Suppressor macrophage treated with lipopolysaccharide for 4 hours (primary cell): ENCODE data around the gene FAM229A.

Source experiments
- DNase-seq: peaks from one replicate; pipeline ENCODE4 v3.0.0-alpha.2; 2020

The FAM229A gene

DNA sequence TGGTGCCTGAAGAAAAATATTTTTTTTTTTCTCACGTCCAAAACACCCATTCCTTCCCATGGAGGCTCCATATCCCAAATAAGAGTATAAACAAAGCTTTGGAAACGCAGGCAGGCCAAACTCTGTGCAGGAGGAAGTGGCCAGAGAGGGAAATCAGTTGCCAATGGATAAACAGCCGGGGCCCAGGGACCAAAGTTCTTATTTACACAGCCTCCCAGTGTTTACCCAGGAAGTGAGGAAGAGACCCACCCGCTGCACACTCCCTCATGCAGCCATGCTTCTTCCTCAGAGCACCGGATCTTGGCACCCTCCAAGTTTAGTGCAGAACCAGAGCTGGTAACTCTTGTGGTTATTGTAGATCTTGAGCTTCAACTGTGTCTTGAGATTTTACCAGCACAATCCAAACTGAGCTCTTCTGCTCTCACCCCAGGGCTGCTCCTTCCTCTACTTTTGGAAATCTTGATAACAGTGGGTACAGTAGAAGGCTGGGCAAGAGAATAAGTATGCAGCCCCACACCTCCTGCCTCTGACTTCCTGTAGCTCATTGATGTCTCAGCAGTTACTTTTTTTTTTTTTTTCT, 40.5 kb downstream of the FAM229A start:
- DNase-seq, result no peak

DNA sequence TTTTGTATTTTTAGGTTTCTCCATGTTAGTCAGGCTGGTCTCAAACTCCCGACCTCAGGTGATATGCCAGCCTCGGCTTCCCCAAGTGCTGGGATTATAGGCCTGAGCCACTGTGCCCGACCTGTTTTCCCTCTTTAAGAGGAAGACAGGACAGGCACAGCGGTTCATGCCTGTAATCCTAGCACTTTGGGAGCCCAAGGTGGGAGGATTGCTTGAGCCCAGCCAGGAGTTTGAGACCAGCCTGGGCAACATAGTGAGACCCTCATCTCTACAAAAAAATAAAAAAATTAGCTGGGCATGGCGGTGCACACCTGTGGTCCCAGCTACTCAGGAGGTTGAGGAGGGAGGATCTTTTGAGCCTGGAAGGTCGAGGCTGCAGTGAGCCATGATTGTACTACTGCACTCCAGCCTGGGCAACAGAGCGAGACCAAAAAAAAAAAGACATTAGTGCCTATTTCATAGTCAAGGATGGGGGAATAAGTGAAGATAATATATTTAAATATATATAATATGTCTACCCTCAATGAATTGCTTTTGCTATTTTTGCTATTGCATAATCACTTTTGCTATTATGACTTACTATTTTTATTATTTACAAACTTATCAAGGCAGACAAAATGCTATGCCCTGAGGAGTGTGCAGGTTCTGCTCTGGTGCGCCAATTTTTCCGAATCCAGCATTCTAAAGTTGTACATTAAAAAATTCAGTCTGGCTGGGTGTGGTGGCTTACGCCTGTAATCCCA, 44.0 kb downstream of the FAM229A start:
- no peak for DNase-seq

GRCh38 chr1:32316903-32317277, 45.4 kb downstream of the FAM229A start:
- no peak for DNase-seq

GRCh38 chr1:32311709-32312393, 50.4 kb downstream of the FAM229A start:
- DNase-seq, result no peak
